H7 (cell line): Measurements from ENCODE around the gene NUB1. TPM values are rescaled to one million over a fixed set of nuclear protein-coding genes. Genes with fewer than 3 reads are reported as not detected.

Experiments used
- DNase-seq: peaks from one replicate; pipeline ENCODE4 v3.0.0; 2012
- H3K27me3 ChIP-seq: 2 replicates; pipeline ENCODE4 v1.6.0; 2011; ENCODE audit warnings: mild to moderate bottlenecking, low read length; ENCODE audit not compliant: control insufficient read depth, insufficient read depth
- H3K36me3 ChIP-seq: replicated peaks from 2 replicates; pipeline ENCODE4 v1.5.1; 2011; ENCODE audit warnings: low read length; ENCODE audit not compliant: control insufficient read depth, insufficient read depth
- H3K4me3 ChIP-seq: 2 replicates; pipeline ENCODE4 v1.5.1; 2011; ENCODE audit warnings: low read depth, mild to moderate bottlenecking, control low read depth, low read length, moderate library complexity; ENCODE audit not compliant: insufficient read depth
- total RNA-seq: library from RNA; depleted of rRNA; stranded (reverse); fragments of >200 nt; shearing (Covaris generic); gene quantifications from 2 replicates; pipeline ENCODE4 v1.2.3, GENCODE V29; 2014

Gene NUB1
- total RNA-seq, 1 experiment from 2014 or later = 22.7 TPM

DNA sequence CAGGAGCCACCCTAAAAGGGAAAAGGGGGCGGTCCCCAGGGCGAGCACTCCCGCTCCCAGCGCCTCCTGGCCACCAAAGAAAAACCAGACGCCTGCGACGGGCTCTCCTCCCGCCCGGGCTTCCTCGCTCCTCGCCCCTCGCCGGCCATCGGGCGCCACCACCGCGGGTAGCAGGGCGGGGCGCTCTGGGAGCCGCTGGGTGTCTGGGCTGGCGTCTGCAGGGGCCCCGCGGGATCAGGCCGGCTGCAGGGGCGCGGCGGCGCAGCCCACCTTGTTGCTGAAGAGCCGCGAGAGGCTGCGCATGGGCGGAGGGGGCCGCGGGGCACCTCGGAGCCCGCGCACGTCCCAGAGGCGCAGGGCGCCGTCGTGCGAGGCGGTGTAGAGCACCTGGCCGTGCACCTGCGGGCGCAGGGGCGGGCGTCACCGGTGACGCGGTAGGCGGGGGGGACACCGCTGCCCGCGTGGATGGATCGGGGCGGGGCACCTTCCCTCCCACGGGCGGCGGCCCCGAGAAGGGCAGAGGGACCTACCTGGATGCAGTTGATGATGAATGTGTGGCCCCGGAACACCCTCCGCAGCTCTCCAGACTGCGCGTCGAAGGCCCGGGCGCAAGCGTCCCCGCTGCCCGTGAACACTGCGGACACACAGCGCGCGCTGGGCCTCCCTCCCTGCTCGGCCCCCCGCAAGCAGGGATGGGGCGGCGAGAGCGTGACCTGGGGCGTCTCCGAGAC is 39.9 kb downstream of the NUB1 start:
- DNase-seq = peak; percentile 98
- peak overlapping the region; percentile 42 for H3K4me3 ChIP-seq
- H3K36me3 ChIP-seq = no peaks in the 10 kb centered on the region; the same call in 1 of the 2 replicates
- peaks cover 14% of the 10 kb centered on the region for H3K27me3 ChIP-seq

DNA sequence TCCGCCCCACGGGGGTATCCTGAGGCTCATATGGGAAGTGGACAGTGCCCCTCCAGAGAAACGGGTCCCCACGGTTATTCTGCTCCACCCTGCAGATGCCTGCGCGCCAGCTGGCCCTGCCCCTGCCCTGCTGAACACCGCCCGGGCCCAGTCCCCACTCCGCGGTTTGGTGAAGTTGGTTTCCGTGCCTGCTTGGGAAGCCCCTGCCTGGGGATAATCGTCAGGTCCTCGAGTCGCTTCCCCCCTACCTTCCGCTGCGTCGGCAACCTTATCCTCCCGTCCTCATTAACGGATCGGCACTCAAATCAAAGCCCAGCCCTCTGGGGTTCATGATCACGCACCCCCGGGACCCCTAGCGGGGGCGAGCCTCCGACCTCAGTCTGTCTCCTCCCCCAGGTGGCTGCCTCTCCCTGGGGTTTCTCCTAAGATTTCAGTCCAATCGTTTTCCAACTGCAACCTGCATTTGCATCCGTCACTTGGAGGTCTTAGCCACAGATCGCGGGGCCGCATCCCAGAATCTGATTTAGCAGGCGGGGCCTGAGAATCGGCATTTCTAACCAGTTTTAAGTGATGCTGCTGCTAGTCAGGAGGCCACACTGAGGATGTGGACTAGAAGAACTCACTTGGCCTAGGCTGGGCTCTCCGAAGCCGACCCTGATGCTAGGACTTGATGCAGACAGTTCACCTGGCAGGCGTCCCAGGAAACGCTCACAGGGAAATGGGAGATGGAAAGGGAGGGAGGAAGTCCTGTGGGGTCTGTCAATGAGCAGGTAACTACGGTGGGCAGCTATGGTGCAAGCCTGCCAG is 40.7 kb downstream of the NUB1 start:
- peak; percentile 87 for DNase-seq
- peak overlapping the region; percentile 42; the same call in 1 of the 2 replicates for H3K4me3 ChIP-seq

GRCh38 chr7:151383638-151384351 is 42.2 kb downstream of the NUB1 start:
- Histone ChIP-seq H3K4me3 (no peak overlapping the region), H3K36me3 (0 out of 2 replicates have a peak, but pooled peaks cover 1% of the 10 kb centered on the region), H3K27me3 (peaks cover 14% of the 10 kb centered on the region)
- peak; percentile 66 for DNase-seq

More for the DNA sequence above, 40.7 kb downstream of the NUB1 start:
- Histone ChIP-seq H3K36me3 (no peaks in the 10 kb centered on the region), H3K27me3 (peaks cover 14% of the 10 kb centered on the region)

DNA sequence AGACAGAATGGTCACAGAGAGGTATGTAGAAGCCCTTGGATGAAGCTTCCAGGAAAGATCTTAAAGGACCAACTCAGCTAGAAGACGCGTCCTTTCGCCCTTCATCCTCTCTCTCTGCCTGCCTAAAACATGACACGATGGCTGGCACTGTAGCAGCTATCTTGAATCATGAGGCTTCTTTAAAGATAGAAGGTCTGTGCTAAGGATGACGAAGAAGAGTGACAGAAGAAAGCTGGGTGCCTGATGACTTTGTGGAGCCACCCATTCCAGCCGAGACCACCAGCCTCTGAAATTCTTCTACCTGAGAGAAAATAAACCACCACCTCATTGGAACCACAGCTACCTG is 42.7 kb downstream of the NUB1 start:
- H3K4me3 ChIP-seq = no peak overlapping the region
- peaks cover 14% of the 10 kb centered on the region for H3K27me3 ChIP-seq
- 0 out of 2 replicates have a peak, but pooled peaks cover 1% of the 10 kb centered on the region for H3K36me3 ChIP-seq
- no peak for DNase-seq

GRCh38 chr7:151384776-151385625 is 43.4 kb downstream of the NUB1 start:
- Histone ChIP-seq H3K4me3 (no peak overlapping the region), H3K36me3 (0 out of 2 replicates have a peak, but pooled peaks cover 1% of the 10 kb centered on the region), H3K27me3 (peaks cover 14% of the 10 kb centered on the region)
- DNase-seq = peak; percentile 53

- DNase-seq = no peak
- Histone ChIP-seq H3K36me3 (0 out of 2 replicates have a peak, but pooled peaks cover 1% of the 10 kb centered on the region), H3K4me3 (no peak overlapping the region), H3K27me3 (peaks cover 14% of the 10 kb centered on the region)
These were observed 44.2 kb downstream of the NUB1 start for GRCh38 chr7:151385626-151386300.

DNA sequence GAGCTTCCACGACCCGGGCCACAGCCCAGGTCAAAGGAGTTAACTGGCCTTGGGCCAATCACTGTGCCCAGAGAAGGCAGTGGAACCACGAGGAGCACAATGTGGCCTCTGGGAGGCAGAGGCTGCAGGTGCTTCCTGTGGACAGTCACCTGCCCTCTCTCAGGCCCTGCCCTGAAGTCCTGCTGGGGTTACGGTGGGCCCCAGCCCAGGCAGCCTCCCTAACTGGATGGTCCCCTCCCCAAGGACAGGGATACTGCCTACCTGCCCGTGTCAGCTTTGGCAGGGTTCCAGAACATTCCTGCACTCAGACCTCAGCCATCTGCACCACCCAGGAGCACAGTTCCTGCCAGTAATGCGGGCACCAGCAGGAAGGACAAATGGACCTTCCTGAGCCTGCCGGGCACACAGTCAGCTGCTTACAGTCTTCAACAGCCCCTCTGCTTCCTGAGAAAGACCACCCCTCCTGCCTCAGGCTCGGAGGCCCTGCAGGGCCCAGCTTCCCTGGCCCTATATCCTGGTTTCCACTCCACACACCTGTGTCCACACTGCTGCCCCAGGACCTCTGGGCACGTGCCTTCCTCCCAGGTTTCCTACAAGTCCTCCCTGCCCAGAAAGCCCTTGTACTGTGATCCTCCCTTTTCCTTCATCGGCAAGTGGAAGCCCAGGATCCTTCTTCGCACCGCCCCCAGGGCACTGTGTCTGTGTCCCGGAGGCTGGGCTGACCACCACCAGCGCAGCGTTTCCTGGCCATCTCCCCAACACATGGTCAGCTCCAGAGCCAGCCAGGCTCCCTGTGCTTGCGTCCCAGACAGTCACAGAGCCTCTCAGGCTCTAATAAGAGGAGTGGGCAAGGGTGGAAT is 44.9 kb downstream of the NUB1 start:
- Histone ChIP-seq H3K4me3 (no peak overlapping the region), H3K27me3 (peaks cover 13% of the 10 kb centered on the region), H3K36me3 (0 out of 2 replicates have a peak, but pooled peaks cover 1% of the 10 kb centered on the region)
- no peak for DNase-seq

- no peak for DNase-seq
These were observed 45.8 kb downstream of the NUB1 start for GRCh38 chr7:151387161-151388006.

DNA sequence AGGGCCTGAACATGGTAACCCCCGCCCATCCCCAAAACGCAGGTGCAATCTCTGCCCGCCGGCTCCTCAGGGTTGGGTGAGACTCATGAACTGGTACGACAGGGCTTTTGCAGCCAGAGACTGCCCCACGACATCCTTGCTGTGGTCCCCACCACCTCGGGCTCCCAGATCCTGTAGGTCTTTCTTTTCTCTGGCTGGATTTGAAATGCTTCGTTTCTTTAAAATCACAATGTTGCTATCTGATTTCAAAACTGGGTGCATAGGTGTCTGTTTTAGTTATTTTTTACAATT is 46.3 kb downstream of the NUB1 start:
- Histone ChIP-seq H3K4me3 (no peak overlapping the region), H3K27me3 (no peaks in the 10 kb centered on the region), H3K36me3 (0 out of 2 replicates have a peak, but pooled peaks cover 1% of the 10 kb centered on the region)
- DNase-seq = no peak

More at GRCh38 chr7:151387161-151388006, 45.8 kb downstream of the NUB1 start:
- H3K27me3 ChIP-seq = peaks cover 5% of the 10 kb centered on the region
- 0 out of 2 replicates have a peak, but pooled peaks cover 1% of the 10 kb centered on the region for H3K36me3 ChIP-seq
- H3K4me3 ChIP-seq = no peak overlapping the region

- Histone ChIP-seq H3K27me3 (no peaks in the 10 kb centered on the region), H3K4me3 (no peak overlapping the region), H3K36me3 (0 out of 2 replicates have a peak, but pooled peaks cover 1% of the 10 kb centered on the region)
- no peak for DNase-seq
These were observed 46.8 kb downstream of the NUB1 start for GRCh38 chr7:151388430-151388829.

GRCh38 chr7:151389096-151389767 is 47.6 kb downstream of the NUB1 start:
- Histone ChIP-seq H3K4me3 (no peak overlapping the region), H3K27me3 (no peaks in the 10 kb centered on the region), H3K36me3 (0 out of 2 replicates have a peak, but pooled peaks cover 1% of the 10 kb centered on the region)
- no peak for DNase-seq
